Transverse colon (tissue), 4 donors: ENCODE data around the gene MTHFSD. TPM values are rescaled to one million over a fixed set of nuclear protein-coding genes. Genes with fewer than 3 reads are reported as not detected.

Experiments used
- DNase-seq: peaks from one replicate; pipeline ENCODE4 v3.0.0-alpha.2; 2019
- H3K27ac ChIP-seq, 4 donors: fragments of 200-600 bp; sonication (generic); 2 replicates each; pipeline ENCODE4 v1.5.1; 2016 to 2018; ENCODE audit warnings: inconsistent platforms in 4 of 4
- H3K27me3 ChIP-seq: fragments of 200-600 bp; sonication (generic); 2 replicates; pipeline ENCODE4 v1.5.1; 2017; ENCODE audit warnings: inconsistent platforms
- H3K36me3 ChIP-seq, 4 donors: fragments of 200-600 bp; sonication (generic); 2 replicates each; pipeline ENCODE4 v1.5.1; 2017 to 2019; ENCODE audit warnings: inconsistent platforms in 4 of 4
- H3K4me1 ChIP-seq, 4 donors: fragments of 200-600 bp; sonication (generic); 2 replicates each; pipeline ENCODE4 v1.5.1; 2017 to 2020; ENCODE audit warnings: inconsistent platforms in 4 of 4
- H3K4me3 ChIP-seq, 4 donors: fragments of 200-600 bp; sonication (generic); 1 replicate in 1 of 4; 2 replicates in 3 of 4; pipeline versions ENCODE4 v1.5.1 to v1.6.1; 2017 to 2019; ENCODE audit warnings: inconsistent platforms in 4 of 4
- H3K9me3 ChIP-seq, 2 donors: fragments of 200-600 bp; sonication (generic); 2 replicates each; pipeline ENCODE4 v1.5.1; 2017 to 2019; ENCODE audit warnings: inconsistent platforms in 2 of 2
- CTCF ChIP-seq, 5 experiments: fragments of 200-600 bp in 3 of 5; fragments of 450-650 bp in 2 of 5; sonication (generic) in 3 of 5; IDR thresholded peaks; 1 replicate in 2 of 5; 2 replicates in 3 of 5; pipeline ENCODE4 v1.5.1; 2016 to 2017; ENCODE audit warnings: antibody characterized with exemption in 5 of 5, inconsistent platforms in 3 of 5, mild to moderate bottlenecking in 2 of 5, moderate library complexity in 1 of 5
- EP300 ChIP-seq: sonication (generic); formaldehyde crosslinking; IDR thresholded peaks from one replicate; pipeline ENCODE4 v1.6.1; 2017; ENCODE audit warnings: antibody characterized with exemption, low read depth
- POLR2A ChIP-seq: fragments of 450-650 bp; IDR thresholded peaks from one replicate; pipeline ENCODE4 v1.6.1; 2016; ENCODE audit warnings: antibody characterized with exemption, mild to moderate bottlenecking, moderate library complexity
- POLR2AphosphoS5 ChIP-seq, 3 donors: sonication (generic); formaldehyde crosslinking; IDR thresholded peaks; one replicate each; pipeline ENCODE4 v1.6.1; 2016; ENCODE audit warnings: antibody characterized with exemption in 3 of 3
- WGBS, 2 donors: methylation state at CpG; one replicate each; pipeline ENCODE4 v1.1.5; 2018; ENCODE audit warnings: low coverage in 1 of 2; 5-methylcytosine and 5-hydroxymethylcytosine counted together
- in situ Hi-C, 4 donors: fragments of 200-750 bp; cut with MboI; loops; one replicate each; pipeline versions ENCODE4 v1.15.0 to v1.15.1; 2017; ENCODE audit warnings: low sequenced_read_pairs in 3 of 4, low pct_ligation_motif_present in 1 of 4, low pct_unique_long_range_greater_than_20kb in 1 of 4
- intact Hi-C: fragments of 100-400 bp; cut with DNase I; formaldehyde crosslinking; loops from one replicate; pipeline ENCODE4 v1.15.1; 2023; ENCODE audit warnings: low total_unique reads
- total RNA-seq, 4 donors: library from RNA; depleted of rRNA; stranded (reverse); fragments of >200 nt; gene quantifications; one replicate each; pipeline ENCODE4 v1.1.0, GENCODE V29; 2016

The MTHFSD gene
- total RNA-seq, 4 donors from 2014 or later: 25.4 to 51.1 (median 30.0) TPM

- intact Hi-C loops: loop anchor here (10.0 kb wide), 1 partner anchor 68 kb away; no protein-coding TSS in a partner anchor
- H3K36me3 ChIP-seq: no peaks in the 10 kb centered on the region
- H3K27me3 ChIP-seq: peaks cover 53% of the 10 kb centered on the region
- WGBS, 2 donors: 54 to 65% methylated on average over 4 of the region's 4 CpGs
- no peaks in the 10 kb centered on the region for H3K9me3 ChIP-seq
- DNase-seq: no peak
- in situ Hi-C loops: no loop called here
- H3K4me3 ChIP-seq: no peak overlapping the region
- H3K27ac ChIP-seq: peak overlapping the region; percentile 94 to 99 (median 96)
- peaks cover 3 to 21% (median 13%) of the 10 kb centered on the region in 4 donors for H3K4me1 ChIP-seq
- no peak for TF ChIP-seq CTCF (IDR thresholded peaks at IDR 0.05)
These were observed 62.6 kb downstream of the MTHFSD start for GRCh38 chr16:86492267-86492960.

- peak overlapping the region; percentile 94 to 99 (median 96) for H3K27ac ChIP-seq
- 66% methylated on average over 7 of the region's 7 CpGs; no CpG with 5 or more reads in 1 of the 2 donors for WGBS, 2 donors
- no peak for DNase-seq
- TF ChIP-seq CTCF (IDR thresholded peaks at IDR 0.05) (no peak), POLR2AphosphoS5 (IDR thresholded peaks at IDR 0.05) (no peak), POLR2A (no peak), EP300 (no peak)
- H3K9me3 ChIP-seq: no peaks in the 10 kb centered on the region
- intact Hi-C loops (loop anchor here (10.0 kb wide), 1 partner anchor 67 kb away; no protein-coding TSS in a partner anchor), in situ Hi-C loops (no loop called here)
- H3K27me3 ChIP-seq: peaks cover 45% of the 10 kb centered on the region
- no peak overlapping the region for H3K4me3 ChIP-seq
- H3K36me3 ChIP-seq: no peaks in the 10 kb centered on the region
- peaks cover 3 to 21% (median 13%) of the 10 kb centered on the region in 4 donors for H3K4me1 ChIP-seq
These were observed 63.4 kb downstream of the MTHFSD start for GRCh38 chr16:86491640-86492023.

GRCh38 chr16:86490859-86491639 lies 64.0 kb downstream of the MTHFSD start:
- intact Hi-C loops: loop anchor here (10.0 kb wide), 1 partner anchor 66 kb away; no protein-coding TSS in a partner anchor
- Histone ChIP-seq H3K27ac (peak overlapping the region; percentile 94 to 99 (median 96)), H3K9me3 (no peaks in the 10 kb centered on the region), H3K36me3 (no peaks in the 10 kb centered on the region), H3K4me1 (peaks cover 3 to 21% (median 13%) of the 10 kb centered on the region in 4 donors), H3K4me3 (no peak overlapping the region), H3K27me3 (peaks cover 39% of the 10 kb centered on the region)
- 54 to 69% methylated on average over 5 to 13 of the region's 13 CpGs for WGBS, 2 donors
- TF ChIP-seq POLR2A: no peak
- peak in 1 of 3 donors; percentile 6 for TF ChIP-seq POLR2AphosphoS5 (IDR thresholded peaks at IDR 0.05)
- DNase-seq: no peak
- in situ Hi-C loops: no loop called here

- no peaks in the 10 kb centered on the region for H3K27me3 ChIP-seq
- intact Hi-C loops: no loop called here
- no peak overlapping the region for H3K27ac ChIP-seq
- TF ChIP-seq CTCF (IDR thresholded peaks at IDR 0.05) (no peak), POLR2AphosphoS5 (IDR thresholded peaks at IDR 0.05) (no peak), EP300 (no peak), POLR2A (no peak)
- in situ Hi-C loops: no loop called here
- no peak overlapping the region for H3K4me3 ChIP-seq
- peaks cover 0 to 4% (median 0%) of the 10 kb centered on the region in 4 donors for H3K4me1 ChIP-seq
- no peaks in the 10 kb centered on the region for H3K36me3 ChIP-seq
- DNase-seq: no peak
- WGBS, 2 donors: 75% methylated on average over 3 of the region's 3 CpGs; no CpG with 5 or more reads in 1 of the 2 donors
- H3K9me3 ChIP-seq: no peaks in the 10 kb centered on the region
These were observed 69.3 kb downstream of the MTHFSD start for GRCh38 chr16:86485746-86486145.
